HG03196 (cell line): ENCODE results near the gene LARP1.
"Not testable (repeated sequence)": the region's sequence is repeated elsewhere in the genome, so short reads cannot be mapped to it uniquely, and the experiment has no call there.

Source experiments
- ATAC-seq: cut with Tn5 transposase; IDR thresholded peaks from one replicate; pipeline ENCODE4 v1.9.1; 2021; ENCODE audit not compliant: unreplicated experiment

The LARP1 gene

DNA sequence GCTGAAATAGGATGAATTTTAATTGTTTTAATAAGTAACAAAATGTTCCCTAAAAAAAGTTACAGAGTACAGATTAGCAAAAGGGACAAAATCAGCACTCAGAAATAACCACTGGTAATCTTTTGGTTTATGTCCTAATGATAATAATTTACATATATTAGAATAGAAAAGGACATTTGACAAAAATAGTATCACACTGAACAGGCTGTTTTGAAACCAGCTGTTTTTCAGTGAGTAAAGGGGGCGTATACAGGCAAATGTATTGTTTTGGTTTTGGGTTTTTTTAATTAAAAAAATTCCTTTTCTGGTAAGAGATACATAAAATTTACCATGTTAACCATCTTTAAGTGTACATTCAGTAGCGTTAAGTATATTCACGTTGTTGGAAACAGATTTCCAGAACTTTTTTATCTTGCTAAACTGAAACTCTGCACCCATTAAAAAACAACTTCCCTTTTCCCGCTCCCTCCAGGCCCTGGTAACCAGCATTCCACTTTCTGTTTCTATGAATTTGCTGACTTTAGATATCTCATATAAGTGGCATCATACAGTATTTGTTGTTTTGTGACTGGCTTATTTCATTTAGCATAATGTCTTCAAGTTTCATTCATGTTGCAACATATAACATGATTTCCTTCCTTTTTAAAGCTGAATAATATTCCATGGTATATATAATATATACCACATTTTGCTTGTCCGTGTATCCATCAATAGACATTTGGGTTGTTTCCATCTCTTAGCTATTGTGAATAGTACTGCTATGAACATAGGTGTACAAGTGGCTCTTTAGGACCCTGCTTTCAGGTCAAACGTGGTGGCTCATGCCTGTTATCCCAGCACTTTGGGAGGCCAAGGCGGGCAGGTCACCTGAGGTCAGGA is 20.6 kb upstream of the LARP1 start:
- ATAC-seq: no peak

GRCh38 chr5:154735362-154735761 is 19.8 kb upstream of the LARP1 start:
- ATAC-seq: not testable (repeated sequence)

- ATAC-seq: not testable (repeated sequence)
These were observed 18.8 kb upstream of the LARP1 start for GRCh38 chr5:154736372-154736771.

GRCh38 chr5:154737667-154738320 is 17.4 kb upstream of the LARP1 start:
- no peak for ATAC-seq

GRCh38 chr5:154740483-154740882 is 14.7 kb upstream of the LARP1 start:
- ATAC-seq: no peak

DNA sequence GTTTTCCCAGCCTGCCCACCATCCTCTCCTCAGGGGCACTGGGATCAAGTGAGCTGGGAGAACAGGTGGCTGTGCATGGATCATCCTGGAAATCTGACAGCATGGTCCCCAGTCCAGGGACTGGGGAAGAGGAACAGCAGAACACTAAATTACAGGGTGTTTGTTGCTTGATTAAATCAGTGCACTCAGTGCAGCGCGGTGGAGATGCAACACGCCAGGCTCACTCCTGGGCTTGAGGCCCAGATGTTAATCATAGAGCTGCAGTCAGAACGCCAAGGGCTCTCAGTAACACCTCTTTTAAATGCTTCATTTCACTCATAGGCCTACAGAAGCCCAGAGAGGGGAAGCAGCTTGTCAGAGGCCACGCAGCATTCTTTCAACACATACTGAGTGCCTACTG is 14.2 kb upstream of the LARP1 start:
- no peak for ATAC-seq

- ATAC-seq: no peak
These were observed 13.8 kb upstream of the LARP1 start for GRCh38 chr5:154741415-154741814.

DNA sequence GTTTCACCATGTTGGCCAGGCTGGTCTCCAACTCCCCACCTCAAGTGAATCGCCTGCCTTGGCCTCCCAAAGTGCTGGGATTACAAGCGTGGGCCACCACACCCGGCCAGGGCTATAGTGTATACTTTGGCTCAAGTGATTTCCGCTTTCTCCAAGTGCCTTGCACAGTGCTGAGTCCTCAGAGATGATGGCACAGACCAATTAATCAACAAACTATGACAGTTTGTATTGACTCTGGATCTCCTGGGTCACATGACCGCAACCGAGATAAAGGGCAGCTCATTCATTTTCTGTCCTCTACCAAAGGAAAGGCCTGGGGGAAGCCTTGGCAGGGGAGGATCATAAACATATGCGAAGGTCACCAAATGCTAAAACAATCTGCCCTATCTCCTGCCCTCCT is 11.4 kb upstream of the LARP1 start:
- no peak for ATAC-seq

DNA sequence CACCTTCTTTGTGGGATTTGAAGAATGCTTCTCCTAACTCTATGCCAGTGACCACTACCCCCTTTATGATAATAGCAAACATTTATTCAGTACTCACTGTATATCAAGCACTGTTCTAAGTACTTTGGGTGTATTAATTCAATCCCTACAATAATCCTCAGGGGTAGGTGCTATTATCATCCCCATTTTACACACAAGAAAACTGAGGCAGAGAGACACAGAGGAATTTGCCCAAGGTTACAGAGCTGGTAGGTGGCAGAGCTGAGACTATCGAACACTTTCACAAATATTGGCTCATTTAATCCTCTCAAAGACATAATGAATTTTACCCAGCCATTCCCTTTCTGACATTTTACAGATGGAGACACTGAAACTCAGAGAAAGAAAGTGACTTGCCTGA is 9.8 kb upstream of the LARP1 start:
- no peak for ATAC-seq

DNA sequence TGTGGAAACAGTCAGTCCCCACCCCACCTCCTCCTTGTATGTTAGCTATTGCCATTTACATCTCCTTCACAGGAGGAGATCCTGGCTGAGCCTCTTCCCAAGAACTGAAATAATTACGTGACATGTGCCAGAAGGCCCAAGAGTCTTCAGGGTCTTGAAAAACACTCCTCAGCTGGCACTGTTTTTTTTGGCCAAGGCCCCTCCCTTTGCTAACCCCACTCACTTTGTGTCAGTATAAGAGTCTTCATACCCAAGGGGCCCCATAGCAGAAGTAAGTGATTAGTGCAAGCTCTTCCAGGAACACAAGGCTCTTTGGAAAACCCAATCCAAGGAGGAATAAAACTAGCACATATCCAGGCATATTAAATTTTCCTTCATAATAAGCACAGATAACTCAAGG is 5.7 kb upstream of the LARP1 start:
- ATAC-seq: no peak

GRCh38 chr5:154750641-154751040 is 4.5 kb upstream of the LARP1 start:
- not testable (repeated sequence) for ATAC-seq

DNA sequence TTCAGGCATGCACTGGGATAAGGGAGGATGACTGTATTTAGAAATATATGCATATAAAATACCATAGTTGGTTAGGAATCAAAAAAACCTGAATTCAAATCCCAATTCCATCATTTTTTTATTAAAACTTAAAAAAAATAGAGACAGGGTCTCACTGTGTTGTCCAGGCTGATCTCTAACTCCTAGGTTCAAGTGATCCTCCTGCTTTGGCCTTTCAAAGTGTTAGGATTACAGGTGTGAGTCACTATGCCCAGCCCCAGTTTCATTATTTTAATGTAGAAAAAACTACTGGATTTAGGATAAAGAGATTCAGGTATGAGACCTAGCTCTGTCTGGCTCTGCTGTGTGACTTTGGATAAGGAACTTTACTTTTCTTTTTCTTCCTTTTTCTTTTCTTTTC is 3.3 kb upstream of the LARP1 start:
- ATAC-seq: no peak

GRCh38 chr5:154753792-154754191 is 1.4 kb upstream of the LARP1 start:
- no peak for ATAC-seq

DNA sequence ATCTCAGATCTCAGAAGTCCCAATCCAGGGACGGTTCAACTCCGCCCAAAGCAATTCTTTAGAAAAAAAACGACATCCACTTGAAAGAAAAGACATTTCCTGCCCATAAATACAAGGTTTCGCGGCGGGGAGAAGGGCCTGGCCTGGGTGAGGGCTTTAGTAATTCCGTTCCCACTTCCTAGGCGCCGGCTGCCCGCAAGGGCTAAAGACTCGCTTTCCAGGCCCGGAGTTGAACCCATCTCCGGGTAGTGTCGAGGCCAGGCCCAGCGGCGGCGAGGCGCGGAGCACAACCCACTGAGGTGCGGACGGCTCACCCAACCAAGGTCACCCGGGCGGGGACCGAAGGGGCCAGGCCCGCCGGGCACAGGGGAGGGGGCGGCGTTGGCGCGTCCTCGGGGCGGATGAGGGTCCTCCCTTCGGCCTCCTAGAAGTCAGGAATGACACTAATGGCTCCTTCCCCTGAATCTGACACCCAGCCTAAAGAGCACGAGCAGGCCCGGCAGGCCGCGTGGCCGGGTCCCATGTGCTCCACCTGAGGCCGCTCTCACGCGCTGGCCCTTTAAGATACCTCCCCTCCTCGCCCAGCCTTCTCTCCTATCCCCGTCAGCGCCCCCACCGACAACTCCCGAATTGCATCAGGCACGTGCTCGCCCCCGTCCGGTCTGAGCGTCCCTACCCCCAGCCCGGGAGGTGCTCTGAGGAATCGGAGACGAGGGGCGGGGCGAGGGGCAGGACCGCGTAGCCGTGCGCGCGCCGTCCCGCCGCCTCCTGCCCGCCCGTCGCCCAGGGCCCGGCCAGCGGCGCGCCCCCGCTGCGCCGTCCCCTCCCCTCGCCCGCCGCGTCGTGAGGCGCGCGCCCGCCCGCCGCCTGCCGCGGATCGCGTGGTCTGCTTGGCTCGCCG is 467 bp upstream of the LARP1 start:
- peak; percentile 92 for ATAC-seq

DNA sequence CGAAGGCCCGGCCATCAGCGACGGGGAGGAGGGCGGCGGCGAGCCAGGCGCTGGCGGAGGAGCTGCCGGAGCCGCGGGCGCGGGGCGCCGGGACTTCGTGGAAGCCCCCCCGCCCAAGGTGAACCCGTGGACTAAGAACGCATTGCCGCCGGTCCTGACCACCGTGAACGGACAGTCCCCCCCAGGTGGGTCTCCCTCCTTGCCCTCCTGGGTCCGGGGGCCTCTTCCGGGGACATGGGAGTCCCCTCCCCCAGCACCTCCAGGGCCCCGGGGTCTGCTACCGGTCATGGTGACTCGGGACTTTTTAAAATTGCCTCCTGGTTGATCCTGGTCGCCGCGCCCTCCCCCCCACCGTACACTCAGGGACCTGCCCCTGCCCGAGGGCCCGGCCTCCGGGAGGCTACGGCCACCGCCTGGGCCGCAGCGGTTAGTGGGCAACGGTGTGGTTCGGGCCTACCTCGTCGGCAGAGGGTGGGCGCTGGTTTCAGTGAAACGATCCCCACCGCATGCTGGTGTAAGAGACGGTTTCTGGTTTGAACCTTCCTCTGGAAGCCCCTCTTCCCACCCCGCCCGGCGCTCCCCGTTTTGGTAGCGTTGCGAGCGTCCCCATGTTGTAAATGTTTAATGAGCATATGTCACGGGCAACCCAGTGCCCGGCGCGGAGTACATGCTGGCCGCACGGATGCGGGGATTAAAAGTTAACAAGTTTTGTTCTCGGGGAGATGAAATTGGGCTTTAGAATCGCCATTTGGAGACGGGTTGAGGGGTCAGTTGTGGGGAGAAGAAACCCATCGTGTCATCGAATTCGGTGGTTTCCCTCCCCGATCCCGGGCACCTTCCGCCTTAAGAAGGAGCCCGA is 1.1 kb downstream of the LARP1 start:
- ATAC-seq: no peak

GRCh38 chr5:154756868-154757813 is 2.0 kb downstream of the LARP1 start:
- no peak for ATAC-seq

DNA sequence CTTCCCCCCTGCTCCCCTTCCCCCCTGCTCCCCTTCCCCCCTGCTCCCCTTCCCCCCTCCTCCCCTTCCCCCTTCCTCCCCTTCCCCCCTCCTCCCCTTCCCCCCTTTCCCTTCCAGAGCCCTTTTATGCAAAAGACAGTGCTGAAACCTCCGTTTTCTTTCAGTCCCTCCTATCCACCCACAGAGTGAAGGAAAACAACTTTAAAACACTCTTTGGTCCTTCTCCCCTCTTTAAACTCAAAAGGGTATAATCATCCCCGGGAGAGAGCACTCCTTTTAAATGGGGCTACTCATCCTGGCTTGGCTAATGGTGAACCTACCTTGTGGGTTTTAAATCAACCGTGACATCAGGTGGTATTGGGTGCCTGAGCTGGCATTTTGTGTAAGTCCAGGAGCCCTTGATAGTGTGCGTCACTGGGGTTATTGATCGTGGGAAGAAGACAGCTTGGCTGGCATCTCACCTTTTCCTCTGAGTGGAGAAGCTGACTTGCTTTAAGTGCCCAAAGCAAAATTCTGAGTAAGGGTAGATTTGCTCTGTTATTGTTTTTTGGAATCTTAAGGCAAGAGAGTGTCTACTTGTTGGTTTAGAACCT is 2.7 kb downstream of the LARP1 start:
- ATAC-seq: no peak

GRCh38 chr5:154758493-154758892 is 3.3 kb downstream of the LARP1 start:
- no peak for ATAC-seq

- ATAC-seq: no peak
These were observed 3.8 kb downstream of the LARP1 start for GRCh38 chr5:154758977-154759376.
